NCI-H2081 treated with DMSO at 0.1 percent for 48 hours (cell line): Measurements from ENCODE around the gene CDC34.

Source experiments
- DNase-seq: peaks from one replicate; lab custom pipeline; 2025; lab: John Stamatoyannopoulos, UW

The CDC34 gene

DNA sequence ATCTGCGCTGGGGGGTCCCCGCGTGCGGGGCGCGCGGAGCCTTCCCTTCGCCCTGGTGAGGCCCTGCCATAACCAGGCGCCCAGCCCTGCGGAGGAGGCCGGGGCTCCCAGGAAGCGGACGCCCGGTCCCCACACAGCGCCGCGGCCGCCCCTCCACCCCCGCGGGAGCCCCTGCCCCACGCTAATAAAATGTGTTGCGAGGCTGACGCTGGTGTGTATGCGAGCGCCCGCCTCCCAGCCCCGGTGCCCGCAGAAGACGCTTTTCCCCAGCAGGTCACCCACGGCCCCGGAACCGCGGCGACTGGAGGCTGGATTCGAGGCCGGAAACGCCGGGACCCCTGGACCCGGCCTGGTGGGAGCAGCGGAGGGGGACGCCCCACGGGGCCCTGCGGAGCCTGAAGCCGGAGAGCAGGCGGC is 12.1 kb upstream of the CDC34 start:
- DNase-seq, result no peak

DNA sequence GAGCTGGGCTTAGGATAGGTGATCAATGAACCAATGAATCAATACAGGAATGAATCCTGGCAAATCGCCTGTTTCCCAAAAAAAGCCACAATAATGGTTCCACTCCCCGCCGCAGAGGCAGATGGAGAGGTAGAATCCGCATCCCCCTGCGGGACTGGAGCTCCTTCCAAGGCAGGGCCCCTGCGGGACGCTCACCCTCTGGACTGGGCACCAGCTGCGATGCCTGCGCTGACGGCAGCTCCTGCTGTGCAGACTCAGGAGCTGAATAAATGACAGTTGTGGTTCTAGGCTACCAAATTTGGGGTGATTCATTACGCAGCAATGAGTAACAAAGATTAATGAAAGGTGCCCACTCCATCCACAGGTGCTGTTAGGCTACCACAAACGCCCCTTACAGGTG is 8.8 kb upstream of the CDC34 start:
- no peak for DNase-seq

DNA sequence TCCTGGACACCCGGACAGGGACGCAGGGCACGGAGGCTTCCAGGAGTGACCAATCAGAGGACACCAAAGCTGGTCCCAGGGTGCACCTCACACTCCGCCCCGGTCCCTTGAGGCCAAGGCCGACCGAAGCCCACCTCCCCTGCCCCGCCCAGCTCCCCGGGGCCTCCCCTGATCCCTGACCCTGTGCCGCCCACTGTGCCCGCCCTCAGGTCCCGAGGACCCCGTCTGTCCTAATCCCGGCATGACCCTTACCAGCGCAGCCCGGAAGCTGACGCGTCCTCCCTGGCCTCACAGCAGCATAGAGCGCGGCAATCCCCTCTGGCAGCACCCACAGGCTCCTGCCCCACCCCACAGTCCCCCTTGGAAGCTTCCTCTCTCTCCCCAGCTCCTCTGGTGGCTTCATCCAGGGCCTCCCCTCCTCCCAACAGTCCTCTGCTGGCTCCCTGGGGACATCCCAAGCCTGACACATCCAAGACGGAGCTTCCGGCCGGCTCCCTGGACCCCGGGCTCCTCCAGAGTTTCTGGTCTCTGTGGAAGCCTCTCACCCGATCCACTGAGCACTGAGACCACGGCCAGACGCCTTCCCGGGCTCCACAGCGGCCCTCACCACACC is 7.4 kb upstream of the CDC34 start:
- no peak for DNase-seq

DNA sequence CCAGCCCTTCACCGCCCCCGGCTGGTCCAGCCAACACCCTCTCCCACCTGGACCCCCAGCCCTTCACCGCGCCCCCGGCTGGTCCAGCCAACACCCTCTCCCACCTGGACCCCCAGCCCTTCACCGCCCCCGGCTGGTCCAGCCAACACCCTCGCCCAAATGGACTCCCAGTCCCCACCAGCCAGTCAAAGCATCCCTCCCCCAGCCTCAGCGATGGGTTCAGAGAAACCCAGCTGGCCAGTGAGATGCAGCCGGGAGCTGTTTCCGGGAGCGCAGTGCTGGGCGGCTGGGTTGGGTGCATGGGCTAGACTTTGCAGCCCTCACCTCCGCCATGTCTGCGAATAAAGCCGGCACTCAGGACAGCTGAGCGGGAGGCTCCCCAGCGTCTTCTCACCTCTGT is 6.5 kb upstream of the CDC34 start:
- DNase-seq, result no peak

DNA sequence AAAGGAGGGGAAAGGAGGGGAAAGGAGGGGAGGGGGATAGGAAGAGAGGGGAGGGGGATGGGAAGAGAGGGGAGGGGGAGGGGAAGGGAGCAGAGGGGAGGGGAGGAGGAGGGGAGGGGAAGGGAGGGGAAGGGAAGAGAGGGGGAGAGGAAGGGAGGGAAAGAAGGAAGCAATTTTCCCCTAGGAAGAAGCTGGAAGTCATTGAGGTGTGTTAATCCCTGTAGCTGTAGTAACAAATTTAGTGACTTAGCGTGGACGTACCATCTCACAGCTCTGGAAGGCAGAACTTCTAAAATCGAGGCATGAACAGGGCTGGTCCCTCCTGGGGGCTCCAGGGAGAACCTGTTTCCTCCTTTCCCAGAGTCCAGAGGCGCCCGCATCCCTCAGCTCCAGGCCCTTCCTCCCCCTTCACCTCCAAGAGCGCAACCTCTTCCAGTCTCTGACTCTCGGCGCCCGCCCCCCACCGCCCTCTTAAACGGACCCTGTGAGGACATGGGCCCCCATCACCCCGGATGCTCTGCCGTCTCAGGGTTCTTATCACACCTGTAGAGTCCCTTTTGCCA is 5.6 kb upstream of the CDC34 start:
- DNase-seq, result no peak

DNA sequence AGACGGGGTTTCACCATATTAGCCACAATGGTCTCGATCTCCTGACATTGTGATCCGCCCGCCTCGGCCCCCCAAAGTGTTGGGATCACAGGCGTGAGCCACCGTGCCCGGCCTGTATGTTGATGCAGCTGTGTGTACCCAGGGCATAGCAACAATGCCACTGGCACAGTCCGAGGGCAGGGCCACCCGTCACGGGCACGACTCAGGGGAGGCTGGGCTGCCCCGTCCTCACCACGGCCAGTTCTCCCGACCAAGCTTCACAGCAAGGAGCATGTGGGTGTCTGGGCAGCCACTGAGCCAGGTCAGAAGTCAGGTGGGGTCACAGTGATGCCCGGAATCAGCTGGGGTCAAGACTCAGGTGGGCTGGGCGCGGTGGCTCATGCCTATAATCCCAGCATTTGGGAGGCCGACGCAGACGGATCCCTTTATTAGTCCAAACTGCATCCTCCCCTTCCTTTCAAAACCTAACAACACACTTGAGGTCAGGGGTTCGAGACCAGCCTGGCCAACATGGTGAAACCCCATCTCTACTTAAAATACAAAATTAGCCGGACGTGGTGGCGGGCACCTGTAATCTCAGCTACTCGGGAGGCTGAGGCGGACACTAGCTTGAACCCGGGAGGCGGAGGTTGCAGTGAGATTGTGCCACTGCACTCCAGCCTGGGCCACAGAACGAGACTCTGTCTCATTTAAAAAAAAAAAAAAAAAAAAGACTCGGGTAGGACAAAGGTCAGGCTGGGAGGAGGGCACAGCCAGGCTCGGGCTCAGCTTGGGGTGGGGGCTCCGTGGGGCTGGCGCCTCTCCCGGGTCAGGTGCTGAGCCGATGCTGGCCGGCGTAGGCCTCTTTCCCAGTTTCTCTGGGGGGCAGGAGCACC is 1.2 kb upstream of the CDC34 start:
- DNase-seq, result no peak

DNA sequence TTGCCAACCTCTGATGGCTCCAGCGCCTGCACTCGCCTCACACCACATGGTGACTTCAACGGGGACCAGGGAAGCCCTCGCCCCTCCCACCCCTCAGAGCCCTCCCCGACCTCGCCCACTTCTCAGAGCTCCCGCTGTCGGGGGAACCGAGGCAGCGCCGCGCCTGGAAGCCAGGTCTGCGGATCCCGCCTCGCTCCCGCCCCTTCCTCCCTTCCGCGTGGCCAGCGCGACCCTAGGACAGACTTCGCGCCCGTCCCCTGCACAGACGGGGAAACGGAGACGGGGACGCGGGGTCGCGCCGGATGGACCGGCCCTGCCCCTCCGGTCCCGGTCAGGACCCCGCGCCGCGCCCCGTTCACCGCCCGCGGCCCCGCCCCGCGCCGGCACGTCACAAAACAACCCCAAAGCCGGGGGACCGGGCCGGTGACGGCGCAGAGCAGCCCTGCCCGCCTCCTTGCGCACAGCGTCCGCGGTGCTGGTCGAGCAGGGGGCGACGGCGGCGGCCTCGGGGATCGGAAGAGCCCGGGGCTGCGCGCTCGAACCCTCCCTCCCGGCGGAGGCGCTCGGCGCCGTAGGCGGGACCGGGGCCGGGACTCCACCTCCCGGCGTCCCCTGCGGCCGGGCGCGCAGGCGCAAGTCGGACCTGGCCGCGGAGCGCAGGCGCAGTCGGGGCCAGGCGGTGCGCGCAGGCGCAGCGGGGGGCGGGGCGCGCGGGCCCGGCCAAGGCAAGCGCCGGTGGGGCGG is 379 bp upstream of the CDC34 start:
- DNase-seq, result no peak

DNA sequence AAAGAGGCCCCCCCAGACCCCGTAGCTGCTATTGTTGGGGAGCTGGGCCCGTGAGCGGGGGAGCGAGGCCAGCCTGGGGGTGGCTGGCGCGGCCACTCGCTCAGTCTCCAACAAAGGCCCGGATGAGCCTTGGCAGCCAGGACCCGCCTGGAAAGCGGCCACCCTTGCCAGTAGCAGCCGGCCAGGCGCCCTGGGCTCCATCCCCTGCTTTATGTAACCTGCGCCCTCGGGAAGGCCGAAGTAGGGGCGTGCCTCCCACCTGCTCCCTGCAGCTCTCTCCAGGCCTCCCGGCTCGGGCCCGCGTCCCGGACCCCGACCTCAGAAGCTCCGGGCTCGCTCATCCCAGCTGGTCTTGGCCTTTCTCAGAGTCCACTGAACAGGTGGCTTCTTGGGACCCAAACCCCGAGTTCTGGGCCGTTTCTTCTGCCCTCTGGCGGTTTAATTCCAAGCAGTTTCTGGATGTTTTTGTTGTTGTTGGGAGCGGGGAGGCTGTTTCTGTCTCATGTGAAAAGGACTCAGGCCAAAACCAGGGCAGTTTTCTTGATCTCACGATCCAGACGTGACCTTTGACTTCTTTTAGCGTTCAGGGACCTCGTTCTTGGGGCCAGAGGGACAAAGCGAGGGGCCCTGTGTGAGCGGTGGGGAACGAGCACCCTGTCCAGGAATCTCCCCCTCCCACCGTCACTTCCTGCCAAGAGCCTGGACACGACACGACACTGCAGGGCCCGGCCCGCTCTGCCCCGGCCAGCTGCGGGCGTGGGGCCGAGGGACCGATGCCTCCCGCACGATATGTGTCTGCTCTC is 1.2 kb downstream of the CDC34 start:
- DNase-seq, result no peak

DNA sequence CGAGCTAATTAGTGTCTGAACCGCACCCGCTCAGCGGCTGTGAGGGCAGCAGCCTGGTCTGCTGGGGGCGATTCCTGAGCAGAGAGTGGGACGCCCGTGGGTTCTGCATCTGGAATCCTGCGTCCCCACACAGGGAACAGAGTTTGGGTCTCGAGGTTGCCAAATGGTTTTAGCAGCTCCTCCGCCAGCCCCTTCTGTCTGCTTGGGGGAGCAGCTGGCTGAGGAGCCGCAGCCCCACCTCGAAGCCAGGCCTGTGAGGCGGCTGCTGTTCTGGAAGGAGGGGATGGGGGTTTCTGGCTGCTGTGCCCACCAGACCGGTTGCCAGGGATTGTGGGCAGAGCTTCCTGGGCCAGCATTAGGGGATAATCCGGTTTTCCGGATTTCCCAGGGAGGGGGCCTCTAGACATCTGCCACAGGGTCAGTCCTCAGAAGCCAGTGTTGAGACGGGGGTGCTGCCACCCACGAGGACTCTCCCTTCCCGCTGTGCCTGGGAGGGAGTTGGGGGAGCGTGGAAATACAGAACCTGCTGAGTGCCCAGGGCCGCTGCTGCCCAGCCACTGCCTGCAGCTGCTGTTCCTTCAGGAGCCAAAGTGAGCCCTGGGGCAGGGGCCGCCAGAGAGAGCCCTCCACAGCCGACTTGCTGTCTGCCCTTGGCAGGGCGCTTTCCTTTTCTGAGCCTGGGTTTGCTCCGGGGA is 2.0 kb downstream of the CDC34 start:
- DNase-seq, result no peak

DNA sequence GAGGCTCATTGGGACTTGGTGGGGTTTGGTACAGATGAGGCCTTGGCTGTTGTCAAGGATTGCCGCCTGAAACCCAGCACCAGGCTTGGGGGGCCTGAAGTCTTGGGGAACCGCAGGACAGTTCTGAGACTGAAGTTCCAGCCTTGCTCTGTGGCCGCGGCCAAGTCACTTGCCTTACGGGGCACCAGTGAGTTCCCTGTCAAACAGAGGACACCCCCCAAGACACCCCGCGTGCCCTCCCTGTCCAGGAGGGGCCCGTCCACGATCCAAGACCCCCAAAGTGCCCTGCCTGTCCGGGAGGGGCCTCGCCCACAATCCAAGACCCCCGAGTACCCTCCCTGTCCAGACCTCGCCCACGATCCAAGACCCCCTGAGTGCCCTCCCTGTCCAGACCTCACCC is 2.5 kb downstream of the CDC34 start:
- DNase-seq, result no peak

DNA sequence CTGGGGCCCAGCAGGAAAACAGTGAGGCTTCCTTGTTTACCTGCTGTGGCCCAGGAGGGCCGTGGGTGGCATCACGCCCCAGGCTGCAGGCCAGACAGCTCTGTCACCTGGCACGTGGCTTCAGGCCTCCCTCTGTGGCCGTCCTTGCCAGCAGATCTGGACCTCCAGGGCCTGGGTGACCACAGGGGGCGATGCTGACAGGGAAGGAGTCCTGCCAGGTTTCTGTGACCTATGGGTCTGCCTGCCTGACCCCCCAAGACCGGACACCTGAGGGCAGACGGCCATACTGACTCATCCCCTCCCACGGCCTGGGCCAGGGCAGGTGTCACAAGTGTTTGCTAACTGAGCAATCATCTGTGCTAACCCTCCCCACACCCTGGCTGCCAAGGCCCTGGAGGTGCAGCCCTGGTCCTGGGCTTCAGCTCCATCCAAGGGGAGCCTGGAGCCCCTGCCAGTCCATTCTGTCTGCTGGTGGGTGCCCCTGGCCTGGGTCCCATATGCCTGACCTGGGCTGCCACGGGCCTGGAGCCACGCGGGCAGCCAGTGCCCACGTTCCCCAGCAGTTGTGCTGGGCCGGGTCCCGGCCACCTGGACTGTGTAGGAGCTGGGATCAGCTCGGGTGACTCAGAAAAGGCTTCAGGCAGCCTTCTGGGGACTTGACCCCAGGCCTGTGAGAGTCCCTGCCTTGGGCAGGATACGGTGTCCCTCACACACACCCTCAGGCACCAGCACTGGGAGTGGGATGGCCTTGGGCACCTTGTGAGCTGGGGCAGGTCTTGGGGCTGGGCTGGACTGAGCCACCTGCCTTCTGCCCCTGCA is 3.7 kb downstream of the CDC34 start:
- DNase-seq, result no peak

DNA sequence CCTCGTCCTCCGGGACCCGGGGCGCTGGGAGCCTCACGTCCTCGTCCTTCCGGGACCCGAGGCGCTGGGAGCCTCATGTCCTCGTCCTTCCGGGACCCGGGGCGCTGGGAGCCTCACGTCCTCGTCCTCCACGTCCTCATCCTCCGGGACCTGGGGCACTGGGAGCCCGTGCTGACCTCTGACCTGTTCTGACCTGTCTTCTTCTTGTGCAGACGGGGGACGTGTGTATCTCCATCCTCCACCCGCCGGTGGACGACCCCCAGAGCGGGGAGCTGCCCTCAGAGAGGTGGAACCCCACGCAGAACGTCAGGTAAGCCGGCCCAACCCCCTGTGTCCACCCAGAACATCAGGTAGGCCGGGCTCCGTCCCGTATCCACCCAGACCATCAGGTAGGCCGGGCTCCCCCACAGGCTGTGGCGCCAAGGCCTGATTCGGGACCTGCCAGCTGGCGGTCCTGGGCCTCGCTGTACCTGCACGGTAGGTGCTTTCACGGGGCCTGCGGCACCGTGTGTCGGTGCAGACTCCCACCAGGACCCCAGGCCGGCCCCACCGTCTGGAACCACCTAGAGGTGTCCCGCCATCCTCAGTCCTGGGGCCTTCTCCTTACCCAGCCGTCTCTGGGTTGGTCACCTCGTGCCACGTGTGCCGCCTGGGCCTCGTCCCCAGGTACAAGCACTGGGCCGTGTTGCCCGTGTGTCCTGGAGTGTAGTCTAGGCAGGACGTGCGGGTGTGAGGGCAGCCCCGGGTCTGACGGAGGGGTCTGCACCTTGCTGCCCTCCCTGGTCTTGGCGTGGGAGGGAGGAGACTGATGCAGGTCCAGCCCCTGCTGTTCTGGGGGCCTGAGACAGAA is 4.7 kb downstream of the CDC34 start:
- no peak for DNase-seq

DNA sequence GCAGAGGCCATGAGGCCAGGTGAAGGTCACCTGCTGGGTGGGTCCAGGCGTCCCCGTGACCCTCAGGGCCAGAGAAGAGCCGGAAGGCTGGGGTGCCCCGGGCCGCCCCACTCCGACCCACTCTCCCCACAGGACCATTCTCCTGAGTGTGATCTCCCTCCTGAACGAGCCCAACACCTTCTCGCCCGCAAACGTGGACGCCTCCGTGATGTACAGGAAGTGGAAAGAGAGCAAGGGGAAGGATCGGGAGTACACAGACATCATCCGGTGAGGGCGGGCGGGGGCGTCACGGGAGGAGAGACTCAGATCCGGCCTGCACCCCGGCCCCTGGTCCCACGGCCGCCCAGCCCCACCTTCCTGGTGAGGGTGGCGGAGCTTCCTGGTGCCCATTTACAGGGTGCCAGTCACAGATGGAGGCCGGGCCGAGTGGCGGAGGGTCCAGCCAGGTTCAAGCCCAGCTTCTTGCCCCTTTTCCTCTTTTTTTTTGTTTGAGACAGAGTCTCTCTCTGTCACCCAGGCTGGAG is 5.4 kb downstream of the CDC34 start:
- DNase-seq, result no peak

DNA sequence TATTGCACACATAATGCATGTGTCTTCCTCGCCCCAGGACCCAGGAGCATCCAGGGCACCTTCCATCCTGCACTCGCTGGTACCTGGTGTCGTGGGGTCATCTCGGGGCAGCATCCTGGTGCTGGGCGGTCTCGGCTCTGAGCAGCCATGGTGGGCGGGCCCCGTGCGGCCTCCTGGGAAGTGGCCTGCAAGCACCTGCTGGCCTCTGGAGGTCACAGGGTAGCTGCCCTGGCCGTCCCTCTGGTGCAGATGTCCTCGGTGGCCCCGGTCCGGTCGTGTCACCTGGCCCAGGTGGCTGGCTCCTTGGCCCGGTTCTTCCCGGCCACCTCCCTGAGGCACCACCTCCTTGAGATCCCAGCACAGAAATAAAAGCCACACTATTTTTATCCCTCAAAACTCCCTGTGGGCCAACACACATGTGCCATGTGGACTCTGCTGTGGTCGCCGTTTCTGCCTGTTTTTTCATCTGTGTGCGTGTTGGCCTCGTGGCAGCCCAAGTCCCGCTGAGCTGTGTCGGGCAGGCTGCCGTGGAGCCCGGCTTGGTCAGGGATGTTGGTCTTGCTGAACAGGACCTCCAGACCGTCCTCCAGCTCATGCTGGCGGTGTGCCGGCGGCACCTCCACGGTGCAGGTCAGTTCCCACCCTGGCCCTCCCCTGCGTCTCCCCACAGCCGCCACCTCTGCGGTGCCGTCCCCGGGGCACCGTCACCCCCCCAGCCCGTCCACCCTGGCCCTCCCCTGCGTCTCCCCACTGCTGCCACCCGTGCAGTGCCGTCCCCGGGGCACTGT is 7.3 kb downstream of the CDC34 start:
- DNase-seq, result no peak

DNA sequence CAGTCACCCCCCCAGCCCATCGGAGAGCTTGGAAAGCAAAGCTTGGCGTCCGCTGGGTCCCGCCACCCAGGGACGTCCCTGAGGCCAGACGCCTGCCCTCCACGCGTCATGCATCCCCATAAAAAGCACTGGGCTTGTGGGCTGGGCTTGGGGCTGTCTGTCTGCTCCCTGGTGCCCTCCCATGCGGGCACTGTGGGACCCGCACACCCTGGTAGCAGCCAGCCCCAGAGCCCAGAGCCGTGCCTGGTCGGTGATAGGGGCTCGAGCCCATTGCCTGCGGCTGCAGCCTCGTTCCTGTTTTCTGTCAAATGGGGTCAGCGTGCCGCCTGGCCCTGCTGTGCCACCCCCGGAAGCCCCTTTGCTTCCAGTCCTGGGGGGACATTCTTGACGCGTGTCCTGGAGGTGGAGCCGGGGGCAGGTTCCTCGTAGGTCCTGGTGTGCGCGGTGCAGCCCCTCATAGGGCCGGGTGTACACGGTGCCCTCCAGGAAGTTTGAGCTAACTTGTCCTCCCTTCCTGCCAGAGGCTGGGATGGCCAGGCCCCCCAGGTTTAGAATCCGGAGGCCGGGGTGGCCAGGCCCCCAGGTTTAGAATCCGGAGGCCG is 8.0 kb downstream of the CDC34 start:
- DNase-seq, result no peak

DNA sequence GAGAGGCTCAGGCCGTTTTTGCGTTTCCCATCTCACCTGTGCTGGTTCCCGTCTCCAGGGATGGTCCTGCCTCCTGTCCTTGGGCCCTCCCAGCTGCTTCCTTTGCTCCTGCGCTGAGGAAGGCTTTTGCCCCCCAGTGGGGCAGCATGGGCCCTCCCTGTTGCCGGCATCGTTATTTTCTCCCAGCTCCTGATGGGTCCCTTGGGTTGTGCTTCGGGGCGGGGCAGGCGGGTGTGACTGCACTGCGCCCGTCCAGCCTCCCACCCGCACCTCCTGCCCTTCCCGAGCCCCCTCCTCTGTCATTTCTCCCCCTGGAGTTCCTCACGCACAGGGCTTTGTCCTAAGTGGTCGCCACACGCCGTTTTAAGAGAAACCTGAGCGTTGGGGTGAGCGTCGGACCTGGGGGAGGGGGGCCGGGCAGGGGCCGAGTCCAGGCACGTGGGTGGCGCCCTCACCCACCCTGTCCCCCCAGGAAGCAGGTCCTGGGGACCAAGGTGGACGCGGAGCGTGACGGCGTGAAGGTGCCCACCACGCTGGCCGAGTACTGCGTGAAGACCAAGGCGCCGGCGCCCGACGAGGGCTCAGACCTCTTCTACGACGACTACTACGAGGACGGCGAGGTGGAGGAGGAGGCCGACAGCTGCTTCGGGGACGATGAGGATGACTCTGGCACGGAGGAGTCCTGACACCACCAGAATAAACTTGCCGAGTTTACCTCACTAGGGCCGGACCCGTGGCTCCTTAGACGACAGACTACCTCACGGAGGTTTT is 9.5 kb downstream of the CDC34 start:
- DNase-seq, result no peak

DNA sequence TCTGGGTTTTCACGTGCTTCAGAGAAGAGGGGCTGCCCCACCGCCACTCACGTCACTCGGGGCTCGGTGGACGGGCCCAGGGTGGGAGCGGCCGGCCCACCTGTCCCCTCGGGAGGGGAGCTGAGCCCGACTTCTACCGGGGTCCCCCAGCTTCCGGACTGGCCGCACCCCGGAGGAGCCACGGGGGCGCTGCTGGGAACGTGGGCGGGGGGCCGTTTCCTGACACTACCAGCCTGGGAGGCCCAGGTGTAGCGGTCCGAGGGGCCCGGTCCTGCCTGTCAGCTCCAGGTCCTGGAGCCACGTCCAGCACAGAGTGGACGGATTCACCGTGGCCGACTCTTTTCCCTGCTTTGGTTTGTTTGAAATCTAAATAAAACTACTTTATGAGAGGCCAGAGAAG is 10.1 kb downstream of the CDC34 start:
- DNase-seq, result no peak
